Fibroblast of lung (primary cell): ENCODE data around the gene ZNF506. TPM values are rescaled to one million over a fixed set of nuclear protein-coding genes. Genes with fewer than 3 reads are reported as not detected.
"Not testable (repeated sequence)": the region's sequence is repeated elsewhere in the genome, so short reads cannot be mapped to it uniquely, and the experiment has no call there.

Experiments used
- DNase-seq, 2 donors: peaks; one replicate each; pipeline versions ENCODE4 v3.0.0 to v3.0.0-alpha.2; 2010; ENCODE audit warnings: low read depth in 2 of 2
- H2AFZ ChIP-seq: 2 replicates; pipeline ENCODE4 v1.5.1; 2012; ENCODE audit warnings: low read length, control low read depth, inconsistent platforms
- H3K27ac ChIP-seq: 2 replicates; pipeline ENCODE4 v1.5.1; 2011; ENCODE audit warnings: low read length, control low read depth; ENCODE audit not compliant: insufficient read depth
- H3K27me3 ChIP-seq: 2 replicates; pipeline ENCODE4 v1.5.1; 2011; ENCODE audit warnings: mild to moderate bottlenecking, low read length; ENCODE audit not compliant: control insufficient read depth, insufficient read depth
- H3K36me3 ChIP-seq: 2 replicates; pipeline ENCODE4 v1.5.1; 2011; ENCODE audit warnings: low read length; ENCODE audit not compliant: control insufficient read depth, insufficient read depth
- H3K4me1 ChIP-seq: 2 replicates; pipeline ENCODE4 v1.5.1; 2011; ENCODE audit warnings: low read length; ENCODE audit not compliant: control insufficient read depth, insufficient read depth; ENCODE audit errors: extremely low read depth
- H3K4me2 ChIP-seq: 2 replicates; pipeline ENCODE4 v1.5.1; 2011; ENCODE audit warnings: low read length, control low read depth; ENCODE audit not compliant: insufficient read depth; ENCODE audit errors: extremely low read depth
- H3K4me3 ChIP-seq, 4 experiments: fragments of 200-600 bp in 1 of 4; sonication (generic) in 1 of 4; replicated peaks in 1 of 4; 2 replicates each; pipeline ENCODE4 v1.5.1; 2011 to 2016; ENCODE audit warnings: low read length in 4 of 4, low read depth in 3 of 4, mild to moderate bottlenecking in 3 of 4, control low read depth in 2 of 4, inconsistent platforms in 1 of 4, mixed read lengths in 1 of 4; ENCODE audit not compliant: insufficient read depth in 1 of 4; ENCODE audit errors: control extremely low read depth in 1 of 4
- H3K79me2 ChIP-seq: 2 replicates; pipeline ENCODE4 v1.5.1; 2012; ENCODE audit warnings: mild to moderate bottlenecking, low read length, inconsistent platforms; ENCODE audit not compliant: control insufficient read depth, insufficient read depth
- H3K9ac ChIP-seq: 2 replicates; pipeline ENCODE4 v1.5.1; 2011; ENCODE audit warnings: mild to moderate bottlenecking, low read length, control low read depth; ENCODE audit not compliant: insufficient read depth
- H3K9me3 ChIP-seq: 2 replicates; pipeline ENCODE4 v1.5.1; 2012; ENCODE audit warnings: low read depth, low read length; ENCODE audit not compliant: control insufficient read depth, insufficient read depth
- H4K20me1 ChIP-seq: 2 replicates; pipeline ENCODE4 v1.5.1; 2011; ENCODE audit warnings: low read length; ENCODE audit not compliant: control insufficient read depth, insufficient read depth; ENCODE audit errors: extremely low read depth
- CTCF ChIP-seq, 2 donors: IDR thresholded peaks in 1 of 2; conservative IDR thresholded peaks in 1 of 2; 1 replicate in 1 of 2; 2 replicates in 1 of 2; pipeline ENCODE4 v1.5.1; 2011 to 2012; ENCODE audit warnings: low read length in 2 of 2, control low read depth in 1 of 2, inconsistent platforms in 1 of 2, low read depth in 1 of 2, mild to moderate bottlenecking in 1 of 2
- EZH2 ChIP-seq: IDR thresholded peaks from 2 replicates; pipeline ENCODE4 v1.5.1; 2012; ENCODE audit warnings: low read length, control low read depth, mild to moderate bottlenecking; ENCODE audit errors: missing control alignments
- polyA plus RNA-seq, 2 donors: library from polyadenylated mRNA; depleted of rRNA in 1 of 2; stranded (reverse) in 1 of 2; unstranded in 1 of 2; fragments of >200 nt; gene quantifications; 2 replicates each; pipeline ENCODE4 v1.2.1, GENCODE V29; 2011 to 2012; ENCODE audit warnings: missing spikeins in 1 of 2
- total RNA-seq: library from RNA; depleted of rRNA; stranded (reverse); fragments of >200 nt; gene quantifications from 2 replicates; pipeline ENCODE4 v1.2.1, GENCODE V29; 2014

The ZNF506 gene
- total and polyA plus RNA-seq, 2 donors (not counting 1 experiment from before 2014, with no cell fraction given), result 9.6 to 16.5 TPM

GRCh38 chr19:19805480-19805879, 16.1 kb downstream of the ZNF506 start:
- Histone ChIP-seq H3K4me2 (no peak overlapping the region), H3K4me1 (no peaks in the 10 kb centered on the region), H3K27me3 (no peaks in the 10 kb centered on the region), H2AFZ (no peak overlapping the region), H3K9ac (no peak overlapping the region), H4K20me1 (no peaks in the 10 kb centered on the region), H3K9me3 (no peaks in the 10 kb centered on the region), H3K27ac (no peak overlapping the region), H3K36me3 (no peaks in the 10 kb centered on the region), H3K79me2 (no peaks in the 10 kb centered on the region), H3K4me3 (no peak overlapping the region)
- TF ChIP-seq EZH2, result no peak
- no peak for TF ChIP-seq CTCF (conservative IDR thresholded peaks at IDR 0.05 in 1 of 2, IDR thresholded peaks at IDR 0.05 in 1 of 2; ENCODE audit: low read depth in 1 of 2, low read length in 2 of 2)
- no peak for DNase-seq

GRCh38 chr19:19788015-19788414, 33.5 kb downstream of the ZNF506 start:
- Histone ChIP-seq H3K9ac (no peak overlapping the region), H4K20me1 (no peaks in the 10 kb centered on the region), H3K79me2 (no peaks in the 10 kb centered on the region), H3K9me3 (no peaks in the 10 kb centered on the region), H3K36me3 (peaks cover 1% of the 10 kb centered on the region), H3K27ac (no peak overlapping the region), H3K4me1 (no peaks in the 10 kb centered on the region), H3K4me2 (no peak overlapping the region), H2AFZ (no peak overlapping the region), H3K4me3 (no peak overlapping the region), H3K27me3 (no peaks in the 10 kb centered on the region)
- DNase-seq, result no peak
- TF ChIP-seq CTCF (conservative IDR thresholded peaks at IDR 0.05 in 1 of 2, IDR thresholded peaks at IDR 0.05 in 1 of 2; ENCODE audit: low read depth in 1 of 2, low read length in 2 of 2) (no peak), EZH2 (no peak)

GRCh38 chr19:19785476-19785875, 36.1 kb downstream of the ZNF506 start:
- not testable (repeated sequence) for H3K4me2 ChIP-seq, H2AFZ ChIP-seq, DNase-seq, H3K36me3 ChIP-seq, H3K79me2 ChIP-seq, H3K9me3 ChIP-seq, H3K9ac ChIP-seq, H4K20me1 ChIP-seq, H3K27ac ChIP-seq, H3K4me3 ChIP-seq, H3K4me1 ChIP-seq, H3K27me3 ChIP-seq
